GM19438 (cell line): ENCODE measurements around the gene NR0B2.

ENCODE experiments used
- ATAC-seq: cut with Tn5 transposase; IDR thresholded peaks from one replicate; pipeline ENCODE4 v1.9.1; 2021; ENCODE audit warnings: low read depth; ENCODE audit not compliant: unreplicated experiment

Gene NR0B2

DNA sequence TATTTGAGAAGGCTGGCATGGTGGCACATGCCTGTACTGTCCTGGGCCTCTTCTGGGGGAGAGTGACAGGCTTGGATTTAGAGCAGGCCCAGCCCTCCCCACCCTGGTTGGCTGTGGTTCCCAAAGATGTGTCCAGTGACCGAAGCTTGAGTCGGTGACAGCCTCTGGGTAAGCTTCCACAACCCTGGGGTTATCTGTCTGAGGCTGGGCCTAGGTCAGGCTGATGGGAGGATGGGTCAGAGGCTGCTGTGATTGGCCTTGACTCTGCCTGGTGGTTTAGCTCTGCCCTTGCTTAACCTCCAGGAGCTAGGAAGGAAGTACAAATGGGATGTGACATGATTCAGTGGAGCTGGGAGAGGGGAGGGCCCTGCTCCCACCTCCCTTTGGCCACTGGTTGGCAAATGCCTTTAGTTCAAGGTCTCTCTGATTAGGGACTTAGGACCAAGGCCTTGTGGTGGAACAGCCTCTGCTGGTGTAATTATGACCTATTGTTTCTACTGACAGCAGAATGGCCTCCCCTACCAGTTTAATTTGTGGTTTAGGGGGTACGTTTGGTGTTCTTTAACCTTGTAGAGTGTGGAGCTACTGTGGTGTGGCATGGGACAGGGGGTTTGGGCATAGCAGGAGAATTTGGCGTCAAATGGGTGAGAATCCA is 24.4 kb upstream of the NR0B2 start:
- ATAC-seq, result no peak

DNA sequence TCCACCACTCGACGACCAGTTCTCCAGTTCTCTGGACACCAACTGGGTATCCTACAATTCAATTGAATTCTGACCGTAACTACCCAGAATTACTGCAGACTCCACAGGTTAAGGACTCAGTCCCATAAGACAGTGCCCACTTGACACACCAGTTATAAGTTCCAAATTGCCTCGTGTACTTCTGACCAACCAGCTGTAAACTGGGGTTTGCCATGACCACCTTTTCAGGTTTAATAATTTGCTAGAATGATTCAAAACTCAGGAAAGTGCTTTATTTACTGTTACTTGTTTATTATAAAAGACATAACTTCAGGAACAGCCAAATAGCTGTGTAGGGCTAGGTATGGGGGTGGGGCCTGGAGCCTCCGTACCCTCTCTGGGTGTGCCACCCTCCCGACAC is 23.0 kb upstream of the NR0B2 start:
- ATAC-seq, result no peak

- ATAC-seq, result no peak
Measured at GRCh38 chr1:26932531-26932930, 18.8 kb upstream of the NR0B2 start.

- no peak for ATAC-seq
Measured at GRCh38 chr1:26923711-26924110, 9.9 kb upstream of the NR0B2 start.

- ATAC-seq, result no peak
Measured at GRCh38 chr1:26922901-26923300, 9.1 kb upstream of the NR0B2 start.

- no peak for ATAC-seq
Measured at GRCh38 chr1:26922431-26922729, 8.6 kb upstream of the NR0B2 start.

- ATAC-seq, result peak; percentile 96
Measured at GRCh38 chr1:26921540-26922430, 8.0 kb upstream of the NR0B2 start, which contains the start of gene NUDC. Gene NUDC (plus strand): TSS chr1:26921743. CDS start chr1:26921849, 106 bp downstream.

DNA sequence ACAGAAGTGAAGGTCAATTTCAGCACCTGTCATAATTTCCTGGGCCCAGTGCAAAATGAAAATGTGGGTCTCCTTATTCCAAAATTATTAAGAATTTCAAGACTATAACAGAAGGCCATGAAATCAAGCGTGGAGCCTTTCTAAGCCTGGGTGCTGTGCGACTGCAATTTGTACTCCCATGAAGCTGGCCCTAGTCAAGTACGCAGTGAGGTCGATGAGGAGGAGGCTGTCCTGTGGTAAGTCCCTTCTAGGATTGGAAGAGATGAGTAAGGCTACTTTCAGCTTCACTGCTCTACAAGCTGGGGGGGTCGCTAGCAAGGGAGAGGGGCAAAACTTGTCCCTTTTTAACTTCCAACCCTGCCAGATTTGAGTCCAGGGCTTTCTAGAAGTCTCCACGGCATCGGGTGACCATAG is 7.4 kb upstream of the NR0B2 start:
- ATAC-seq, result no peak

- no peak for ATAC-seq
Measured at GRCh38 chr1:26915204-26915842, 1.5 kb upstream of the NR0B2 start.

DNA sequence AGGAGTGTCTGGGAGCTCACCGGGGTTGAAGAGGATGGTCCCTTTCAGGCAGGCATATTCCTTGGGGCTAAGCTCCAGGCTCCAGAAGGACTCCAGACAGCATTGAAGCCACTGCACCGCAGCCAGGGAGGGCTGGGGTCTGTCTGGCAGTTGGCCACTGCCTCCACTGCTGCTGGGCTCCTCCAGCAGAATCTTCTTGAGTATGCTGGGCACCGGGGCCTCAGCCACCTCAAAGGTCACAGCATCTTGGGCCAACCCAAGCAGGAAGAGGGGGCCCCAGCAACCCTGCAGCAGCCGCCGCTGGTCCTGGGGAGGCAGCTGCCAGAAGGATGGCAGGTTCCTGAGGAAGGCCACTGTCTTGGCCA is 404 bp downstream of the NR0B2 start:
- ATAC-seq, result no peak

DNA sequence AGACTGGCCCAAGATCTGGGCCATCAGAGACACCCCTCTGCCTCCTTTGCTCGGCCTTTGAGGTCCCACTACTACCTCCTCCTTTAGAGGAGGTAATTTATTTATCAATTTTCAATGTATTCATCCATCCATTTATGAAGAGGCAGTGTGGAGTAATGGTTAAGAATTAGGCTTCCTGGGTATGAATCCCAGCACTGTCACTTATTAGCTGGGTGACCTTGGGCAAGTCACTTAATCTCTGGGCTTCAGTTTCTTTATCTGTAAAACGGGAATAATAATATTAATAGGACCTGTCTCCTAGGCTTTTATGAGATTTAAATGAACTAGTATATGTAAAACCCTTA is 1.7 kb downstream of the NR0B2 start:
- no peak for ATAC-seq

DNA sequence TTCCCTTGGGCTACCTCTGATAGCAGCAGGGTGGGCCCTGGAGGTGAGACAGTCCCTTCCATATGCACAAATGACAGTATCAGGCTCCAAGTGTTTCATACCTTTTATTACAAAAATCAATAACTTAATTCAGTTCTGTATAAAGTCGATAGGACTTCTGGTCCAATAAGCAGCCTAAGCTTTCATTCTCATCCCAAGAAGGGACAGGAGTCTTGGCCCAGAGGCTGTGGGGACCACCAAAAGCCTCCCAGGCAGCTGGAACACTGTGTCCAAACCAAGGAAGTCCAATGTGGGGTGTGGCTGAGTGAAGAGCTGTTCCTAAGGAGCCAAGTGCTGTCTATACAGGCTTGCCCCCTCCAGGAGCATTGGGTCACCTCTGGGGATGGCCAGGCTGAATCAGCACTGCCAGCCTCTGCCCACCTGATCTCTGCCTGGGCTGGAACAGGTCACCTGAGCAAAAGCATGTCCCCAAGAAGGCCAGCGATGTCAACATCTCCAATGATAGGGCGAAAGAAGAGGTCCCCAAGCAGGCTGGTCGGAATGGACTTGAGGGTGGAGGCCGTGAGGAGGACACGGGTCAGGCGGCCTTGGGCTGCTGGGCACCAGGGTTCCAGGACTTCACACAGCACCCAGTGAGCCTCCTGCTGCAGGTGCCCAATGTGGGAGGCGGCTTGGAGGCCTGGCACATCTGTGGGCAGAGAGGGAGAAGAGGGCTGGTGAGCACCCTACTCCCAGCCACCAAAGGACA is 2.2 kb downstream of the NR0B2 start:
- ATAC-seq, result no peak

DNA sequence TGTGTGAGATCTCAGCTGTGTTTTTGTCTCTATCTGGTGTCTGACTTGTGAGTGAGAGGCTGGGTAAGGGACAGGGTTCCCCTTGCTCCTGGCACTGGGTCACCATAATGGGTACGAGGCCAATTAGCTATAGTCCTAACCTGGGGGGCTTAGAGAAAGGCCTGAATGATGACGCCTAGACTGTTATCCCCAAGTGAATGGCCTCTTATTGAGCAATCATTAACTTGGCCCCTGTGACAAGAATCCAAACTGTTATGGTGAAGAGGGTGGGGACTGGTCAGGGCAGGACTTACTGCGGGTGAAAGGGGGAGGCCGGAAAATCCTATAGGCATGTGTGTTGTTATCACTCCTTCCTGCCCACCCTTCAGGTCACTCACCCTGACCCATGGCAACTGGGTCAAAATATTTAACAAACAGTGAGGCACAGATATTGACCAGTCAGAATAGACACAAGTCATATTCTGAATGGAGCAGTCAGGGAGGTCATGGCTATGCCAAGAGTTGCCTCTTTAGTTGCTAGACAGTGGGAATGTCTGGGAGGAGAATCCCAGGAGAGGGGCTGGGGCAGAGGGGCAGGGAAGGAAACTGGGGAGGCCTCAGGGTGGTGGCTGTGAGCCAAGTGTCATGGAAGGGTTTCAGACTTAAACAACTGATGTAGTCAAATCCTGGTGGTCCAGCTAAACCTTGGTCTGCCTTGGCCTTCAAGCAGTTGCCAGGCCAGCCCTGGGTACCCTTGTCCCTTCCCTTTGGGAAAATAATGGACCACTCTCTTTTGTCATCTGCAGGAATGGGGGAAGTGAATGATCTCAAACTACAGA is 3.2 kb downstream of the NR0B2 start:
- no peak for ATAC-seq

DNA sequence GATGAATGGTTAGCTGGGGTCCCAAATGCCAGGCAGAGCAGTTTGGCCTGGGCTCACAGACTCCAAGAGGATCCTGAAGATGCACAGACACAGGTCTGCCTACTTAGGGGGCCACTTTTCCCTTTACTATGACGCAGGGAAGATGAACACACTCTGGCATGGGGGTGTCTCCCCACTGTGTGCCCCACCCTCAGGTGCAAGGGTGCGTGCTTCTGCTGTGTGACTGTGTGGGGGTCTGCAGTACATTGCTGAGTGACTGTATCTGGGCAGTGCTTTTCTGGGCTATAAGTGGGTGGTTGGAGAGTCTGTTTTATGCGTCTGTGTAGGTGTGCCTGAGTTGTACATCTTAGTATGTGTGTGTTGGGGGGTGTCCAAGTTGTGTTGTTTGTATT is 3.8 kb downstream of the NR0B2 start:
- ATAC-seq, result no peak

- no peak for ATAC-seq
Measured at GRCh38 chr1:26907071-26907917, 6.5 kb downstream of the NR0B2 start.

DNA sequence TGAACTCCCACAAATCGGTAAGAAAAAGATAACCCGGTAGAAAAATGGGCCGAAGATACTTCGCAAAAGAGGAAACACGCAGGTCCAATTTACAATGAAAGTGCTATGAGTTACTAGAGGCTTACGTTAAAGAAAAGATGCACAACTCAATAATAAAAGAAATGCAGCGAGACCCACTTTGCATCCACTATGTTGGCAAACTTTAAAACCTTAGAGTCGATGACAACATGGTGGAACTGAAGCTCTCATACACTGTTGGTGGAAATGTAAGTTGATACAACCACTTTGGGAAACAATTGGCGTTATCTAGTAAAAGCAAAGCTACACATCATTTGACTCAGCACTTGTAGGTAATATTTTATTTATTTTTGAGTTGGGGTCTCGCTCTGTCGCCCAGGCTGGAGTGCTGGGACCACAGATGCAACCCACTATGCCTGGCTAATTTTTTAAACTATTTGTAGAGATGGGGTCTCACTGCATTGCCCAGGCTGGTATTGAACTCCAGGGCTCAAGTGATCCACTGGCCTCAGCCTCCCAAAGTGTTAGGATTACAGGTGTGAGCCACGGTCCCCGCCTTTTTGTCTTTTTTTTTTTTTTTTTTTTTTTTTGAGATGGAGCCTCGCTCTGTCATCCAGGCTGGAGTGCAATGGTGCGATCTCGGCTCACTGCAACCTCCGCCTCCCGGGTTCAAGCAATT is 12.8 kb downstream of the NR0B2 start:
- no peak for ATAC-seq

- ATAC-seq, result peak; percentile 79
Measured at GRCh38 chr1:26900001-26900814, 13.6 kb downstream of the NR0B2 start, which contains the start of gene GPATCH3. Gene GPATCH3 (minus strand): TSS chr1:26900467. CDS start chr1:26900442, 25 bp downstream.

- ATAC-seq, result no peak
Measured at GRCh38 chr1:26897351-26897750, 16.4 kb downstream of the NR0B2 start.
